NOMO-1 treated with dmso at 0.1 percent for 144 hours (cell line): Measurements from ENCODE around the gene DUOXA1.
"Not testable (repeated sequence)": the region's sequence is repeated elsewhere in the genome, so short reads cannot be mapped to it uniquely, and the experiment has no call there.

Experiments
- DNase-seq: peaks from one replicate; lab custom pipeline; 2025; ENCODE audit not compliant: unreplicated experiment; lab: John Stamatoyannopoulos, UW

The DUOXA1 gene

GRCh38 chr15:45114076-45114750, 15.5 kb downstream of the DUOXA1 start, which contains the start of the genes DUOX2 and DUOXA2:
TSS of gene DUOX2 (minus strand) at chr15:45114172. CDS start at chr15:45113411, 761 bp downstream.
TSS of gene DUOXA2 (plus strand) at chr15:45114326. CDS start at chr15:45114606, 280 bp downstream.
- no peak for DNase-seq

DNA sequence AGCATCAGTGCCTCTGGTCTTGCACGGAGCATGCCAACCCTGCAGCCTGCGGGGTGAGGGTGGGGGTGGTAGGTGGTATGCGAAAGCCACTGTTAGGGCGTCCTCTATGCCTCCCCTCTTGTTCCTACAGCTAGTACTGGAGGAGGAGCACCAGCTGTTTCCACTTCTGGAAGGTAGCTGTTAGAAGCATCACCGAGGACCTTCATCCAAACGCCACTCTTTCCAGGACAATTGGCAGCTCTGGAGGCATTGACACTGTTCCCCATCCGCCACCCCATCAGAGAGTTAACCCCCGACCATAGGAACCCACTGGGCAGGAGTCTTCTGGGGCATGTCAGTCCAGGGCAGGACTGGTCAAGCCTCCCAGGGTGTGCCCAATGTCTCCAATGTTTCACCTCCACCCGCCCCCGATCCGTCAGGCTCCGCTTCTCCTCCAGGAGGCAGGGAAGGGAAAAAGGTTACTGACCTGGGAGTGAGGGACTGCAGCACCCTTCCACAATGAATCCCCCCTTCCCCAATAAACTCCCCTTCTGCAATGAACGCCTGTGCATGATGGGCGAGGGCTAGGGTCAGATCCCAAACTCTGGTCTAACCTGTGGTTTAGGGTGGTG, 16.2 kb downstream of the DUOXA1 start:
- no peak for DNase-seq

GRCh38 chr15:45112591-45113379, 16.9 kb downstream of the DUOXA1 start:
- DNase-seq, result no peak

DNA sequence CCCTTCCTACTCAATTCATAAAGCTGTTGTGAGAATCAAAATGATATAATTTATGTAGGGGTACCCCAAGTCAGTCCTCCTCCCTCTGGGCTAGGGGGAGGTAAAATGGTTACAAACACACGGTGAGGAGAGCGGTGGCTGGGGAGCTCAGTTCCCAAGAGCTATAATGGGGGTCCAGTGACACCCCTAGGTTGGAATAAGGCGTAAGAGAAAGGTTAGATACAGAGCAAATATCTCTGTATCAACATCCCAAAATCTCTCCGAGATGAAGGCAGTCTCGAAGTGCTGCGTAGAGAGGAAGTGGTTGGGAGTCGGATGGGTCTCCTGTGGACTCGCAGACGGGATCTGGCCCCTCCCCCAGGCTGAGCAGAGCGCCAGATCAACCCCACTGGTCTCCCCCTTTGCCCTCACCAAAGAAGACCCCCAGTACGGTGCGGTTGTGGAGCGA, 17.5 kb downstream of the DUOXA1 start:
- DNase-seq, result no peak

GRCh38 chr15:45111390-45112142, 18.1 kb downstream of the DUOXA1 start:
- DNase-seq, result no peak

GRCh38 chr15:45110256-45110820, 19.3 kb downstream of the DUOXA1 start:
- no peak for DNase-seq

GRCh38 chr15:45107941-45108630, 21.6 kb downstream of the DUOXA1 start:
- DNase-seq, result no peak

- no peak for DNase-seq
These were observed 23.5 kb downstream of the DUOXA1 start for GRCh38 chr15:45106002-45106790.

DNA sequence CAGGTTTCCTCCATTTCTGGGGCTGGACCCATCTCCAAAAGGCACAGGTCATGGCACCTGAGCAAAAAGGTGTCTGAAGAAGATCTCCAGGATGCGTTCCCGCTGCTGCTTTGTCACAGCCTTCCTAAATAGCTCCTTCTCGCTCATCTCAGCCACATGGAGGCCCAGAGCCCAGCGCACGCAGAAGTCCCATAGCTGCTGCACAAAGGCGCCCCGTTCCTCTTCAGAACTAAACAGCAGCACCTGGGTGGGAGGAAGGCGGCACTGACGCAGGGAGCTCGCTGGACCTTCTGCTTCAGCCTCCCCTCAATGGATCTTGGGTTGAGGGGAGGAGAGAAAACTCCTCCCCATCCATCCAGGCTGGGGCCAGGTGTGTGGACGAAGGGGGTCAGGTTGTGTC, 24.1 kb downstream of the DUOXA1 start:
- DNase-seq, result no peak

GRCh38 chr15:45104170-45104569, 25.5 kb downstream of the DUOXA1 start:
- DNase-seq, result not testable (repeated sequence)

DNA sequence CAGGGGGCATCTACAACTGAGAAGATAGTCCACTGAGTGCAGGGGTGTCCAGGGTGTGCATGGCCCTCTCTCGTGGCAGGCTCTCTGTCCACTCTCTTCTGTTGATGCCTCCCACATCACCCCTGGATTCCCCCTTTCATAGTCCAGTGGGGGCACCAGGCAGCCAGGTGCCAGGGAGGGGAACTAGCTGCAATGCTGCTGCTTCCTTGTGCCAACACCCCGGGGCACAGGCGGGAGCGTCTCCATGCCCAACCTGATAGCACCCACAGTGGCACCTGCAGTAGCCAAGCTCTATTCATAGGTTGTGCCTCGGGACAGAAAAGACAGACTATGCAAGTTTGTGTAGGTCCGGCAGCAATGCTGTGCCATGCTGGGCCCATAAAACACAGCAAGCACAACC, 27.5 kb downstream of the DUOXA1 start:
- no peak for DNase-seq

- no peak for DNase-seq
These were observed 27.9 kb downstream of the DUOXA1 start for GRCh38 chr15:45101749-45102148.

GRCh38 chr15:45100884-45101625, 28.6 kb downstream of the DUOXA1 start:
- no peak for DNase-seq

- DNase-seq, result no peak
These were observed 30.0 kb downstream of the DUOXA1 start for GRCh38 chr15:45099549-45100165.

DNA sequence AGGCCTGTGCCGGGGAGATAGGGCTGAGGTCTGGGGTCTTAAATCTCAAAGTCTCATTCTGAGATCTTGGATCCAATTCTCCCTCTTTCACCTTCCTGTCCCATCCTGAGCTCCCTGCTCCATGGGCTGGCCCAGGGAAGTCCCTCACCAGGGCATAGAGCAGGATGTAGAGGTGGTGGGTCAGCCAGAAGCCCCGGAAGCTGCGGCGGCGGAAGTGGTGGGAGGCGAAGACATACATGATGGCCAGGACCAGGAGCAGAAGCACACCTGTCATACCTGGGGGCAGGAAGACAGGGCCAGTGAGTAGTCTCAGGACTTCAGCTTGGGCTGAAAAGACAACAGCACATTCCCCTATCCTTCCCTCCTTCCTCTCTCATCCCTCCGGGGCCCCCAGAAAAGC, 32.2 kb downstream of the DUOXA1 start:
- DNase-seq, result no peak

GRCh38 chr15:45095661-45096060, 34.0 kb downstream of the DUOXA1 start:
- no peak for DNase-seq

GRCh38 chr15:45094358-45094730, 35.3 kb downstream of the DUOXA1 start:
- no peak for DNase-seq

DNA sequence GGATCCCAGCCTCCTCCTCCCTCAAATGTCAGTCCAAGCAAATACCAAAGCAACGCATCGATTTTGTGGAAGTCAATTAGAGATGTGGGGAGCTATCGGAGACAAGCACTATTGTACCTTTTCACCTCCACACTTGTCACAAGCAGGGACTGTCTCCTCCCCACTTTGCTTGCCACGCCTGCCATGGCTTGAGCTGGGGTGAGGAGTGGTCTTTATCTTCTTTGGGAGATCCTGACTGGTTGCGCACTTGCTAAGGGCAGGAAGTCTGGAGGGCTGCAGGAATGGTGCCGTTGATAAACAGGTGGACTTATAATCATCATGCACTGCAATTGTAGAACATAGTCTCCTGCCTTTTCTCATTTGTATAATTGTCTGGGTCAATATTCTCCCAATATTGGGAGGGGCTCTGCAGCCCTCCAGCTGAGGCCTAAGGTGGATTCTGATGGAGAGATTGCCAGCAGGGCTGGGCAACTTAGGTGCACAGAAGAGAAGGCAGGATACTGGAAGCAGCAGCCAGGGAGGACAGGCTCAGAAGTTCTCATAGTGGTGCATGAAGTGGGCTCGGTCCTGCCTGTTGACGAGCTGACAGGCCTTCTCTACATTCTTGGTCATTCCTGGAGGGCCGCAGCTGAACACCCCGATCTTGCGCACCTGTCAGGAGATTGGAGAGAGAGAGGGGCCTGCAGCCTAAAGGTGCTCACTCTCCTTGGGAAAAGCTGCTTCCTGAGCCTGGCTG, 35.9 kb downstream of the DUOXA1 start:
- DNase-seq, result no peak
